Adrenal gland (tissue), 5 donors: ENCODE data around the gene CDC5L.

Experiments
- POLR2A ChIP-seq, 2 donors: fragments of 450-650 bp; IDR thresholded peaks; one replicate each; pipeline ENCODE4 v1.6.1; 2017; ENCODE audit warnings: antibody characterized with exemption in 2 of 2, mild to moderate bottlenecking in 2 of 2, moderate library complexity in 1 of 2
- TF ChIP-seq, protein P1 (sequence below), 6 experiments: fragments of 450-650 bp in 4 of 6; fragments of 200-600 bp in 2 of 6; sonication (generic) in 1 of 6; IDR thresholded peaks; 1 replicate in 5 of 6; 2 replicates in 1 of 6; pipeline versions ENCODE4 v1.5.1 to v1.8.0; 2016 to 2021; ENCODE audit warnings: antibody characterized with exemption in 6 of 6, mild to moderate bottlenecking in 2 of 6, moderate library complexity in 1 of 6
- donor health status: DM: no; HTN: no; CAD: no.

DNA sequence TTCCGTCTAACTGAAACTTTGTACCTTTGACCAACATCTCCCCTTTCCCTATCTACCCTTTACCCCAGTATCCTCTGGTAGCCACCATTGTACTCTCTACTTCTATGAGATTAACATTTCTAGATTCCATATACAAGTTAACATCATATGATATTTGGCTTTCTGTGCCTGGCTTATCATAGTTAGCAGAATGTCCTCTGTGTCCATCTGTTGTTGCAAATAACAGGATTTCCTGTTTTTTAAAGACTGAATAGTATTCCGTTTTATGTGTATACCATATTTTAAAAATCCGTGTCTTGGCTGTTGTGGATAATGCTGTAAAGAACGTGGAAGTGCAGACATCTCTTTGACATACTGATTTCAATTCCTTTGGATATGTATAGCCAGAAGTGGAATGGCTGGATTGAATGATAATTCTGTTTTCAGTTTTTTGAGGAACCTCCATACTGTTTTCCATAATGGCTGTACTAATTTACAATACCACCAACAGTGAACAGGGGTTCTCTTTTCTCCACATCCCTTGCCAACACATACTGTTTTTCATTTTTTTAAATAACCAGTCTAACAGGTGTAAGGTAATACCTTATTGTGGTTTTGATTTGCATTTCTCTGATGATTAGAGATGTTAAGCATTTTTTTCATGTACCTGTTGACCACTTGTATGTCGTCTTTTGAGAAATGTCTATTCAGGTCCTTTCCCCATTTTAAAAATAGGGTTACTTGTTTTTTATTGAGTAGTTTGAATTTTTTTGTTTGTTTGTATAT is 53.8 kb downstream of the CDC5L start:
- TF ChIP-seq, protein P1, sequence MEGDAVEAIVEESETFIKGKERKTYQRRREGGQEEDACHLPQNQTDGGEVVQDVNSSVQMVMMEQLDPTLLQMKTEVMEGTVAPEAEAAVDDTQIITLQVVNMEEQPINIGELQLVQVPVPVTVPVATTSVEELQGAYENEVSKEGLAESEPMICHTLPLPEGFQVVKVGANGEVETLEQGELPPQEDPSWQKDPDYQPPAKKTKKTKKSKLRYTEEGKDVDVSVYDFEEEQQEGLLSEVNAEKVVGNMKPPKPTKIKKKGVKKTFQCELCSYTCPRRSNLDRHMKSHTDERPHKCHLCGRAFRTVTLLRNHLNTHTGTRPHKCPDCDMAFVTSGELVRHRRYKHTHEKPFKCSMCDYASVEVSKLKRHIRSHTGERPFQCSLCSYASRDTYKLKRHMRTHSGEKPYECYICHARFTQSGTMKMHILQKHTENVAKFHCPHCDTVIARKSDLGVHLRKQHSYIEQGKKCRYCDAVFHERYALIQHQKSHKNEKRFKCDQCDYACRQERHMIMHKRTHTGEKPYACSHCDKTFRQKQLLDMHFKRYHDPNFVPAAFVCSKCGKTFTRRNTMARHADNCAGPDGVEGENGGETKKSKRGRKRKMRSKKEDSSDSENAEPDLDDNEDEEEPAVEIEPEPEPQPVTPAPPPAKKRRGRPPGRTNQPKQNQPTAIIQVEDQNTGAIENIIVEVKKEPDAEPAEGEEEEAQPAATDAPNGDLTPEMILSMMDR (IDR thresholded peaks at IDR 0.05) = no peak
- TF ChIP-seq POLR2A (IDR thresholded peaks at IDR 0.05) = no peak
